ENCODE measurements around the gene DDX1. TPM values are rescaled to one million over a fixed set of nuclear protein-coding genes. Genes with fewer than 3 reads are reported as not detected.
"Not testable (repeated sequence)": the region's sequence is repeated elsewhere in the genome, so short reads cannot be mapped to it uniquely, and the experiment has no call there.

DDX1 gene
- total RNA-seq, 4 donors from 2014 or later, result 23.8 to 93.1 (median 56.6) TPM

- TF ChIP-seq CTCF (IDR thresholded peaks at IDR 0.05) (no peak), POLR2A (IDR thresholded peaks at IDR 0.05) (no peak)
- Histone ChIP-seq H3K4me1 (no peaks in the 10 kb centered on the region), H3K27ac (no peak overlapping the region), H3K4me3 (no peak overlapping the region), H3K36me3 (no peaks in the 10 kb centered on the region), H3K9me3 (no peaks in the 10 kb centered on the region), H3K27me3 (no peaks in the 10 kb centered on the region)
- intact Hi-C loops (cut with DNase I; ENCODE audit: low total_unique reads), result no loop called here
- DNase-seq, result no peak
Measured at GRCh38 chr2:15618449-15618855, 26.8 kb downstream of the DDX1 start.

- H3K36me3 ChIP-seq, result no peaks in the 10 kb centered on the region
Measured at GRCh38 chr2:15619076-15619475, 27.4 kb downstream of the DDX1 start.

GRCh38 chr2:15619510-15619909 is 27.8 kb downstream of the DDX1 start:
- DNase-seq, result no peak
- no peaks in the 10 kb centered on the region for H3K27me3 ChIP-seq
- H3K4me3 ChIP-seq, result no peak overlapping the region
- H3K27ac ChIP-seq, result no peak overlapping the region
- H3K9me3 ChIP-seq, result no peaks in the 10 kb centered on the region
- intact Hi-C loops (cut with DNase I; ENCODE audit: low total_unique reads), result no loop called here
- no peak for TF ChIP-seq CTCF (IDR thresholded peaks at IDR 0.05)
- no peak for TF ChIP-seq POLR2A (IDR thresholded peaks at IDR 0.05)
- no peaks in the 10 kb centered on the region for H3K36me3 ChIP-seq
- H3K4me1 ChIP-seq, result no peaks in the 10 kb centered on the region

More at GRCh38 chr2:15619076-15619475, 27.4 kb downstream of the DDX1 start:
- no peak overlapping the region for H3K27ac ChIP-seq
- H3K4me3 ChIP-seq, result no peak overlapping the region
- no peaks in the 10 kb centered on the region for H3K27me3 ChIP-seq
- no peak for DNase-seq
- intact Hi-C loops (cut with DNase I; ENCODE audit: low total_unique reads), result no loop called here
- no peaks in the 10 kb centered on the region for H3K4me1 ChIP-seq
- no peak for TF ChIP-seq POLR2A (IDR thresholded peaks at IDR 0.05)
- no peaks in the 10 kb centered on the region for H3K9me3 ChIP-seq

GRCh38 chr2:15619938-15620337 is 28.3 kb downstream of the DDX1 start:
- H3K9me3 ChIP-seq, result no peaks in the 10 kb centered on the region
- no peaks in the 10 kb centered on the region for H3K36me3 ChIP-seq
- no peaks in the 10 kb centered on the region for H3K27me3 ChIP-seq
- no peak for DNase-seq
- H3K27ac ChIP-seq, result no peak overlapping the region
- no peak overlapping the region for H3K4me3 ChIP-seq
- H3K4me1 ChIP-seq, result no peaks in the 10 kb centered on the region
- TF ChIP-seq CTCF (IDR thresholded peaks at IDR 0.05), result no peak
- TF ChIP-seq POLR2A (IDR thresholded peaks at IDR 0.05), result no peak
- intact Hi-C loops (cut with DNase I; ENCODE audit: low total_unique reads), result no loop called here

- Histone ChIP-seq H3K36me3 (no peaks in the 10 kb centered on the region), H3K9me3 (no peaks in the 10 kb centered on the region), H3K4me1 (no peaks in the 10 kb centered on the region), H3K27ac (no peak overlapping the region), H3K4me3 (no peak overlapping the region), H3K27me3 (no peaks in the 10 kb centered on the region)
- intact Hi-C loops (cut with DNase I; ENCODE audit: low total_unique reads), result no loop called here
- no peak for DNase-seq
- TF ChIP-seq POLR2A (IDR thresholded peaks at IDR 0.05) (no peak), CTCF (IDR thresholded peaks at IDR 0.05) (no peak)
Measured at GRCh38 chr2:15620340-15620739, 28.7 kb downstream of the DDX1 start.

- Histone ChIP-seq H3K4me1 (no peaks in the 10 kb centered on the region), H3K36me3 (no peaks in the 10 kb centered on the region), H3K27me3 (no peaks in the 10 kb centered on the region), H3K27ac (no peak overlapping the region), H3K4me3 (no peak overlapping the region), H3K9me3 (no peaks in the 10 kb centered on the region)
- intact Hi-C loops (cut with DNase I; ENCODE audit: low total_unique reads), result no loop called here
- no peak for DNase-seq
- TF ChIP-seq CTCF (IDR thresholded peaks at IDR 0.05), result no peak
- no peak for TF ChIP-seq POLR2A (IDR thresholded peaks at IDR 0.05)
Measured at GRCh38 chr2:15620857-15621471, 29.3 kb downstream of the DDX1 start.

- H3K9me3 ChIP-seq; H3K4me1 ChIP-seq; H3K36me3 ChIP-seq; H3K27me3 ChIP-seq; H3K4me3 ChIP-seq; intact Hi-C loops (cut with DNase I; ENCODE audit: low total_unique reads); DNase-seq; H3K27ac ChIP-seq: not testable (repeated sequence)
Measured at GRCh38 chr2:15621472-15621870, 29.8 kb downstream of the DDX1 start.

All from uterus (tissue), 4 donors.